Measurements from ENCODE around the gene SNAPC1.
"Not testable (repeated sequence)": the region's sequence is repeated elsewhere in the genome, so short reads cannot be mapped to it uniquely, and the experiment has no call there.

DNA sequence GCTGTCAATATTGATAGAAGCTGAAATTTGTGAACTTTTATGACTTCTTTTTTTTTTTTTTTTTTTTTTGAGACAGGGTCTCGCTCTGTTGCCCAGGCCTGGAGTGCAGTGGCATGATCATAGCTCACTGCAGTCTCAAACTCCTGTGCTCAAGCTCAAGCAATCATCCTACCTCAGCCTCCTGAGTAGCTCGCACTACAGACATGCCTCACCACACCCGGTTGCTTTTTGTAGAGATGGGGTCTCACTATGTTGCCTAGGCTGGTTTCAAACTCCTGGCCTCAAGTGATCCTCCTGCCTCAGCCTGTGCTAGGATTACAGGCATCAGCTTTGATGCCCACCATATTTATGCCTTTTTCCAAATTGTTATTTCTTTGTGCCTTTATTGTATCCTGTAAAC, 15.9 kb upstream of the SNAPC1 start:
- TF ChIP-seq, protein P1, sequence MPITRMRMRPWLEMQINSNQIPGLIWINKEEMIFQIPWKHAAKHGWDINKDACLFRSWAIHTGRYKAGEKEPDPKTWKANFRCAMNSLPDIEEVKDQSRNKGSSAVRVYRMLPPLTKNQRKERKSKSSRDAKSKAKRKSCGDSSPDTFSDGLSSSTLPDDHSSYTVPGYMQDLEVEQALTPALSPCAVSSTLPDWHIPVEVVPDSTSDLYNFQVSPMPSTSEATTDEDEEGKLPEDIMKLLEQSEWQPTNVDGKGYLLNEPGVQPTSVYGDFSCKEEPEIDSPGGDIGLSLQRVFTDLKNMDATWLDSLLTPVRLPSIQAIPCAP (CRISPR knock-in tag; IDR thresholded peaks at IDR 0.05; ENCODE audit: low read depth) = not testable (repeated sequence)
- not testable (repeated sequence) for TF ChIP-seq POLR2AphosphoS5 (IDR thresholded peaks at IDR 0.05; ENCODE audit: low read depth, low read length); JUND (CRISPR knock-in tag; IDR thresholded peaks at IDR 0.05)
- TF ChIP-seq, protein P2, sequence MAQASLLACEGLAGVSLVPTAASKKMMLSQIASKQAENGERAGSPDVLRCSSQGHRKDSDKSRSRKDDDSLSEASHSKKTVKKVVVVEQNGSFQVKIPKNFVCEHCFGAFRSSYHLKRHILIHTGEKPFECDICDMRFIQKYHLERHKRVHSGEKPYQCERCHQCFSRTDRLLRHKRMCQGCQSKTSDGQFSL (CRISPR knock-in tag; IDR thresholded peaks at IDR 0.05) = not testable (repeated sequence)
- TF ChIP-seq, protein P3, sequence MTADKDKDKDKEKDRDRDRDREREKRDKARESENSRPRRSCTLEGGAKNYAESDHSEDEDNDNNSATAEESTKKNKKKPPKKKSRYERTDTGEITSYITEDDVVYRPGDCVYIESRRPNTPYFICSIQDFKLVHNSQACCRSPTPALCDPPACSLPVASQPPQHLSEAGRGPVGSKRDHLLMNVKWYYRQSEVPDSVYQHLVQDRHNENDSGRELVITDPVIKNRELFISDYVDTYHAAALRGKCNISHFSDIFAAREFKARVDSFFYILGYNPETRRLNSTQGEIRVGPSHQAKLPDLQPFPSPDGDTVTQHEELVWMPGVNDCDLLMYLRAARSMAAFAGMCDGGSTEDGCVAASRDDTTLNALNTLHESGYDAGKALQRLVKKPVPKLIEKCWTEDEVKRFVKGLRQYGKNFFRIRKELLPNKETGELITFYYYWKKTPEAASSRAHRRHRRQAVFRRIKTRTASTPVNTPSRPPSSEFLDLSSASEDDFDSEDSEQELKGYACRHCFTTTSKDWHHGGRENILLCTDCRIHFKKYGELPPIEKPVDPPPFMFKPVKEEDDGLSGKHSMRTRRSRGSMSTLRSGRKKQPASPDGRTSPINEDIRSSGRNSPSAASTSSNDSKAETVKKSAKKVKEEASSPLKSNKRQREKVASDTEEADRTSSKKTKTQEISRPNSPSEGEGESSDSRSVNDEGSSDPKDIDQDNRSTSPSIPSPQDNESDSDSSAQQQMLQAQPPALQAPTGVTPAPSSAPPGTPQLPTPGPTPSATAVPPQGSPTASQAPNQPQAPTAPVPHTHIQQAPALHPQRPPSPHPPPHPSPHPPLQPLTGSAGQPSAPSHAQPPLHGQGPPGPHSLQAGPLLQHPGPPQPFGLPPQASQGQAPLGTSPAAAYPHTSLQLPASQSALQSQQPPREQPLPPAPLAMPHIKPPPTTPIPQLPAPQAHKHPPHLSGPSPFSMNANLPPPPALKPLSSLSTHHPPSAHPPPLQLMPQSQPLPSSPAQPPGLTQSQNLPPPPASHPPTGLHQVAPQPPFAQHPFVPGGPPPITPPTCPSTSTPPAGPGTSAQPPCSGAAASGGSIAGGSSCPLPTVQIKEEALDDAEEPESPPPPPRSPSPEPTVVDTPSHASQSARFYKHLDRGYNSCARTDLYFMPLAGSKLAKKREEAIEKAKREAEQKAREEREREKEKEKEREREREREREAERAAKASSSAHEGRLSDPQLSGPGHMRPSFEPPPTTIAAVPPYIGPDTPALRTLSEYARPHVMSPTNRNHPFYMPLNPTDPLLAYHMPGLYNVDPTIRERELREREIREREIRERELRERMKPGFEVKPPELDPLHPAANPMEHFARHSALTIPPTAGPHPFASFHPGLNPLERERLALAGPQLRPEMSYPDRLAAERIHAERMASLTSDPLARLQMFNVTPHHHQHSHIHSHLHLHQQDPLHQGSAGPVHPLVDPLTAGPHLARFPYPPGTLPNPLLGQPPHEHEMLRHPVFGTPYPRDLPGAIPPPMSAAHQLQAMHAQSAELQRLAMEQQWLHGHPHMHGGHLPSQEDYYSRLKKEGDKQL (CRISPR knock-in tag; IDR thresholded peaks at IDR 0.05; ENCODE audit: low read depth) = not testable (repeated sequence)
